Kidney epithelial cell (primary cell): ENCODE results near the gene ERC2. TPM values are rescaled to one million over a fixed set of nuclear protein-coding genes. Genes with fewer than 3 reads are reported as not detected.

Experiments
- DNase-seq: peaks from one replicate; pipeline ENCODE4 v3.0.0-alpha.2; 2010; ENCODE audit warnings: low read depth
- H3K27me3 ChIP-seq: 2 replicates; pipeline ENCODE4 v1.6.0; 2011; ENCODE audit warnings: low read length; ENCODE audit not compliant: control insufficient read depth, insufficient read depth
- H3K36me3 ChIP-seq: 2 replicates; pipeline ENCODE4 v1.5.1; 2011; ENCODE audit warnings: low read length; ENCODE audit not compliant: control insufficient read depth, insufficient read depth
- H3K4me3 ChIP-seq: 2 replicates; pipeline ENCODE4 v1.5.1; 2011; ENCODE audit warnings: low read depth, mild to moderate bottlenecking, control low read depth, low read length
- CTCF ChIP-seq: IDR thresholded peaks from 2 replicates; pipeline ENCODE4 v1.5.1; 2011; ENCODE audit warnings: mild to moderate bottlenecking, moderate library complexity, low read length, control low read depth, inconsistent platforms; ENCODE audit not compliant: insufficient read depth, poor library complexity, severe bottlenecking
- total RNA-seq: library from RNA; depleted of rRNA; stranded (reverse); fragments of >200 nt; gene quantifications from 2 replicates; pipeline ENCODE4 v1.2.3, GENCODE V29; 2015

The ERC2 gene
- total RNA-seq, 1 donor from 2014 or later = 17.0 TPM

DNA sequence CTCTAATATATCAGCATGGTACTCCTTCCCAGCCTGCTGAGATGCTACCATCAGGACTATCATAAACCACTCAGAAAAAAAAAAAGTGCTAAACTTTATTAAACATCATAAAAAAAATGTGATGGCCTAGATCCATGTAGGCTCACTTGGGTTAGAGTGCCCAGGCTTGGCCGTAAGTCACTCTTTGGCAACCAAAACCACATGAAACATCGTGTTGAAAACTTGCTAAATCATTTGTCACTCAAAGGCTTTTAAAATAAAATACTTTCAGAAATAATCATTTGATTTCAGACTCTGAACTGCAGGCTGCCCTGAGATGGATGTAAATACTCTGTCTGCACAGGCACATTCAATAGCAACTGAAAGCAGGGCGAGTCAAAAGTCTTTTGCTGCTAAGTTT lies 902.7 kb downstream of the ERC2 start:
- no peak for DNase-seq
- TF ChIP-seq CTCF = no peak
- H3K36me3 ChIP-seq = no peaks in the 10 kb centered on the region
- no peak overlapping the region for H3K4me3 ChIP-seq
- no peaks in the 10 kb centered on the region for H3K27me3 ChIP-seq

- TF ChIP-seq CTCF = no peak
- no peak for DNase-seq
- Histone ChIP-seq H3K27me3 (no peaks in the 10 kb centered on the region), H3K36me3 (no peaks in the 10 kb centered on the region), H3K4me3 (no peak overlapping the region)
These were observed 903.5 kb downstream of the ERC2 start for GRCh38 chr3:55564726-55565125.

GRCh38 chr3:55562700-55563099 lies 905.6 kb downstream of the ERC2 start:
- H3K36me3 ChIP-seq = no peaks in the 10 kb centered on the region
- H3K27me3 ChIP-seq = no peaks in the 10 kb centered on the region
- TF ChIP-seq CTCF = no peak
- DNase-seq = no peak
- no peak overlapping the region for H3K4me3 ChIP-seq

DNA sequence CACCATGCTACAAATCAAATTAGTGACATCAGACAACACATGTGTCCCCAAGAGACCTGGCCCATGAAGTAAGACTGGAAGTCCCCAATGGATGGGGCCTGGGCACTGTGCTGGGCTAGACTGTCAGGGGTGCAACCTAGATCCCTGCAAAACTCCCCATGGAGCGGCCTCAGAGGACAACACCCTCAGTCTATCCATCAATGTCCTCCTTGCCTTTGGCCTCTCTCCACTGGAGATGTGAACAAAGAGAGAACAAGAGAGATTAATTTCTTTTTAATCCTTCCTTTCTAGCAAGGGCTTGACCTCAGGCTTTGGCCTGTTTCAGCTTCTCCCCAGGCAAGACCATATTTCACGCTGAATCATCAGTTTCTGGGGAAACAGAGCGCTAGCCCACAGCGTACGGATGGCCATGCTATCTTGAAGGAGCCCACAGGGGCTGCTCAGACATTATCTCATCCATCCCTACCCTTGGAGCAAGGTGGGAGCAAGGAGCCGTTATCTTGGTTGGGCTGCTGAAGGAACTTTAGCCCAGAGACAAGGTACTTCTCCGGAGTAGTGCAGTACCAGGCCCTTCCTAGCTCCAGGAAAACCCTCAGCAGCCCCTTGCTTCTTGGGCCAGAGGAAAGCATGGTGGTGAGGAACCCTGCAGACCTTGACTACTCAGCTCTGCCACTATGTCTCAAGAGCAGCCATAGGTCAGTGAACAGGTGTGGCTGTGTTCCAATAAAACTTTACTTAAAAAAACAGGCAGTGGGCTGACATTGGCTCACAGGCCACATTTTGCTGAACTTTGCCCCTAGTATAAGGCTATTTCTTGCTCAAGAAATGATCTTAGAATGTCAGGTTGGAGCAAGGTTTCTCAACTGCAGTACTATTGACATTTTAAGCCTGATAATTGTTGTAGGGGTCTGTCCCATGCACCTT lies 908.5 kb downstream of the ERC2 start:
- Histone ChIP-seq H3K4me3 (no peak overlapping the region), H3K27me3 (no peaks in the 10 kb centered on the region), H3K36me3 (no peaks in the 10 kb centered on the region)
- DNase-seq = no peak
- TF ChIP-seq CTCF = no peak

GRCh38 chr3:55558316-55558715 lies 910.0 kb downstream of the ERC2 start:
- DNase-seq = no peak
- TF ChIP-seq CTCF = no peak

GRCh38 chr3:55557549-55557948 lies 910.7 kb downstream of the ERC2 start:
- Histone ChIP-seq H3K36me3 (no peaks in the 10 kb centered on the region), H3K27me3 (no peaks in the 10 kb centered on the region), H3K4me3 (no peak overlapping the region)
- no peak for DNase-seq
- TF ChIP-seq CTCF = no peak

More at GRCh38 chr3:55558316-55558715, 910.0 kb downstream of the ERC2 start:
- no peaks in the 10 kb centered on the region for H3K27me3 ChIP-seq
- no peaks in the 10 kb centered on the region for H3K36me3 ChIP-seq
- H3K4me3 ChIP-seq = no peak overlapping the region
